ENCODE data around the gene IL22RA1. TPM values are rescaled to one million over a fixed set of nuclear protein-coding genes. Genes with fewer than 3 reads are reported as not detected.

IL22RA1 gene
- total and polyA plus RNA-seq, 7 donors: 0.16 to 18.5 (median 7.2) TPM; not detected in 2

- intact Hi-C loops (cut with DNase I): no loop called here
- Histone ChIP-seq H3K27me3 (peaks cover 3 to 33% (median 3%) of the 10 kb centered on the region in 3 donors), H3K9me3 (no peaks in the 10 kb centered on the region), H3K4me1 (peaks cover 0 to 10% (median 7%) of the 10 kb centered on the region in 4 donors), H3K27ac (no peak overlapping the region), H3K36me3 (no peaks in the 10 kb centered on the region), H3K4me3 (no peak overlapping the region)
- 8 to 14% methylated on average over 36 of the region's 36 CpGs for WGBS, 2 donors
- peak; percentile 91 for DNase-seq
- no peak for TF ChIP-seq POLR2AphosphoS5 (IDR thresholded peaks at IDR 0.05)
- TF ChIP-seq, protein P1, sequence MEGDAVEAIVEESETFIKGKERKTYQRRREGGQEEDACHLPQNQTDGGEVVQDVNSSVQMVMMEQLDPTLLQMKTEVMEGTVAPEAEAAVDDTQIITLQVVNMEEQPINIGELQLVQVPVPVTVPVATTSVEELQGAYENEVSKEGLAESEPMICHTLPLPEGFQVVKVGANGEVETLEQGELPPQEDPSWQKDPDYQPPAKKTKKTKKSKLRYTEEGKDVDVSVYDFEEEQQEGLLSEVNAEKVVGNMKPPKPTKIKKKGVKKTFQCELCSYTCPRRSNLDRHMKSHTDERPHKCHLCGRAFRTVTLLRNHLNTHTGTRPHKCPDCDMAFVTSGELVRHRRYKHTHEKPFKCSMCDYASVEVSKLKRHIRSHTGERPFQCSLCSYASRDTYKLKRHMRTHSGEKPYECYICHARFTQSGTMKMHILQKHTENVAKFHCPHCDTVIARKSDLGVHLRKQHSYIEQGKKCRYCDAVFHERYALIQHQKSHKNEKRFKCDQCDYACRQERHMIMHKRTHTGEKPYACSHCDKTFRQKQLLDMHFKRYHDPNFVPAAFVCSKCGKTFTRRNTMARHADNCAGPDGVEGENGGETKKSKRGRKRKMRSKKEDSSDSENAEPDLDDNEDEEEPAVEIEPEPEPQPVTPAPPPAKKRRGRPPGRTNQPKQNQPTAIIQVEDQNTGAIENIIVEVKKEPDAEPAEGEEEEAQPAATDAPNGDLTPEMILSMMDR (IDR thresholded peaks at IDR 0.05): peak; percentile 52 to 88 (median 84)
These were observed 7.6 kb upstream of the IL22RA1 start for GRCh38 chr1:24150234-24151174.

DNA sequence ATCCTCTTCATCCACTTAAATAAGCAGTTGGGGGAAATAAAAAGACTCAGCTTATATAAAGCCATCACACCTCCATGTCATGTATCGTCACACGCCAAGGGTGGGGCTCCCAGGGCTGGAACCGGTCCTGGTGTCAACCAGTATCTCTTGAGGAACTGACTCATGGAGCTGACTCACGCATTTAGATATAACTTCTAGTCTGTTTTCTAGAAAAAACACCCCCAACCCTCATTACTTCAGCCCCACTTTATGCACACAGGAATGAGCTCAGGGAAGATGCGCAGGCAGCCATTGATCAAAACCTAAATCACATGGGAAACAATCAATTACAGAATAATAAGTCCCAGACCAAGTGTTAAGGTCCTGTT lies 6.9 kb upstream of the IL22RA1 start:
- Histone ChIP-seq H3K4me3 (no peak overlapping the region), H3K4me1 (peaks cover 0 to 10% (median 7%) of the 10 kb centered on the region in 4 donors), H3K9me3 (no peaks in the 10 kb centered on the region), H3K27me3 (peaks cover 3 to 33% (median 3%) of the 10 kb centered on the region in 3 donors), H3K27ac (no peak overlapping the region), H3K36me3 (no peaks in the 10 kb centered on the region)
- WGBS, 2 donors: 10 to 65% methylated on average over 5 of the region's 5 CpGs
- intact Hi-C loops (cut with DNase I): no loop called here
- DNase-seq: no peak
- TF ChIP-seq POLR2A (IDR thresholded peaks at IDR 0.05): no peak

- DNase-seq: no peak
- H3K27me3 ChIP-seq: peaks cover 3 to 33% (median 3%) of the 10 kb centered on the region in 3 donors
- H3K36me3 ChIP-seq: no peaks in the 10 kb centered on the region
- H3K9me3 ChIP-seq: no peaks in the 10 kb centered on the region
- H3K27ac ChIP-seq: no peak overlapping the region
- H3K4me3 ChIP-seq: no peak overlapping the region
- H3K4me1 ChIP-seq: peaks cover 0 to 10% (median 7%) of the 10 kb centered on the region in 4 donors
- intact Hi-C loops (cut with DNase I): no loop called here
- no peak for TF ChIP-seq EP300 (IDR thresholded peaks at IDR 0.05)
- no peak for TF ChIP-seq POLR2AphosphoS5 (IDR thresholded peaks at IDR 0.05)
- TF ChIP-seq POLR2A (IDR thresholded peaks at IDR 0.05): no peak
- TF ChIP-seq, protein P1 (IDR thresholded peaks at IDR 0.05): no peak
- WGBS, 2 donors: 73 to 75% methylated on average over 6 of the region's 6 CpGs
These were observed 4.9 kb upstream of the IL22RA1 start for GRCh38 chr1:24147816-24148215.

GRCh38 chr1:24147194-24147593 lies 4.3 kb upstream of the IL22RA1 start:
- intact Hi-C loops (cut with DNase I): no loop called here
- Histone ChIP-seq H3K27ac (no peak overlapping the region), H3K36me3 (no peaks in the 10 kb centered on the region), H3K9me3 (no peaks in the 10 kb centered on the region), H3K27me3 (peaks cover 3 to 33% (median 3%) of the 10 kb centered on the region in 3 donors), H3K4me3 (no peak overlapping the region), H3K4me1 (peaks cover 0 to 10% (median 7%) of the 10 kb centered on the region in 4 donors)
- TF ChIP-seq POLR2AphosphoS5 (IDR thresholded peaks at IDR 0.05) (no peak), POLR2A (IDR thresholded peaks at IDR 0.05) (no peak), EP300 (IDR thresholded peaks at IDR 0.05) (no peak)
- TF ChIP-seq, protein P1 (IDR thresholded peaks at IDR 0.05): no peak
- 90 to 95% methylated on average over 9 of the region's 9 CpGs for WGBS, 2 donors
- no peak for DNase-seq

DNA sequence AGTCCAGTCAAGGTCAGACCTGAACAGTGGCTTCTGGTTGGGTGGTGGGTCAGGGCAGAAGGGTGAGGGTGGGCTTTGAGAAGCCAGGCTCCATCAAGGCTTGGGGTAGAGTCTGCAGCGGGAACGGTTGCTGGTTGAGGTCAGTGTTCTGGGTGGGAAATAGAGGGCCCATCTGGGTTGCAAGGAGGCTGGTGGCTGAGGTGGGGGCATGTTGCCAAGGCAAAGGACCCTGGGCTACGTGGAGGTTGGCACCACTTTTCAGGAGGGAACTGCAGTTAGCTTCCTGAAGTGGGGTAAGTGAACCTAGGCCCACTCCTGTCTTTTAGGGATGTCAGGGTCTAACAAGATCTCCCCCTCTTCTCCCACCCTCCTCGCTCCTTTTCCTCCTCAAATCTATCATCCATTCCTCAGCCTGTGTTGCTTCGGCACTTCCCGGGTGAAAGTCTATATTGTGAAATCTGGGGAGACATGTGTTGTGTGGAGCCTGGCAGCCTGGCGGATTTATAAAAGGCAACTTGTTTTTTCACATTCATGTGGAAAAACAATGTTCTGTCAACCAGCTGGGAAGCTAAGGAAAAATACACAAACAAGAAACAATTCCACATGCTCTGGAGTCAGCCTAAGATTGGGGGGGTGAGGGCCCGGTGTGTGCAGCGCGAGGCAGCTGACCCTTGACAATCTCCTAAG lies 1.5 kb downstream of the IL22RA1 start:
- TF ChIP-seq POLR2A (IDR thresholded peaks at IDR 0.05) (no peak), POLR2AphosphoS5 (IDR thresholded peaks at IDR 0.05) (no peak), EP300 (IDR thresholded peaks at IDR 0.05) (no peak)
- TF ChIP-seq, protein P1 (IDR thresholded peaks at IDR 0.05): no peak
- intact Hi-C loops (cut with DNase I): no loop called here
- no peak for DNase-seq
- H3K9me3 ChIP-seq: no peaks in the 10 kb centered on the region
- no peaks in the 10 kb centered on the region for H3K36me3 ChIP-seq
- 84 to 86% methylated on average over 10 of the region's 10 CpGs for WGBS, 2 donors
- no peaks in the 10 kb centered on the region for H3K4me1 ChIP-seq
- no peak overlapping the region for H3K4me3 ChIP-seq
- no peak overlapping the region for H3K27ac ChIP-seq
- H3K27me3 ChIP-seq: no peaks in the 10 kb centered on the region
